Mesenchymal stem cell (in vitro differentiated cells and primary cell): ENCODE data around the gene CTU2.

Source experiments
- DNase-seq: peaks from one replicate; pipeline ENCODE4 v3.0.0-alpha.2; 2013
- H2AFZ ChIP-seq: one replicate; pipeline ENCODE4 v1.6.1; 2013; ENCODE audit warnings: low read depth, mild to moderate bottlenecking, control low read depth, inconsistent platforms, low read length, moderate library complexity
- H2AK5ac ChIP-seq: 2 replicates; pipeline ENCODE4 v1.6.1; 2013; ENCODE audit warnings: low read length, moderate library complexity, mild to moderate bottlenecking, inconsistent platforms; ENCODE audit not compliant: severe bottlenecking
- H2BK120ac ChIP-seq: one replicate; pipeline ENCODE4 v1.6.1; 2013; ENCODE audit warnings: low read depth, mild to moderate bottlenecking, inconsistent platforms, low read length, moderate library complexity
- H2BK12ac ChIP-seq, 2 experiments: one replicate each; pipeline ENCODE4 v1.6.1; 2013; ENCODE audit warnings: inconsistent platforms in 2 of 2, low read length in 2 of 2, mild to moderate bottlenecking in 2 of 2, moderate library complexity in 2 of 2, control low read depth in 1 of 2
- H2BK15ac ChIP-seq: one replicate; pipeline ENCODE4 v1.6.1; 2013; ENCODE audit warnings: mild to moderate bottlenecking, low read depth, inconsistent platforms; ENCODE audit not compliant: poor library complexity, severe bottlenecking
- H2BK5ac ChIP-seq: 2 replicates; pipeline ENCODE4 v1.6.1; 2013; ENCODE audit warnings: low read depth, mild to moderate bottlenecking, low read length, control low read depth, inconsistent platforms; ENCODE audit not compliant: poor library complexity, severe bottlenecking
- H3K14ac ChIP-seq, 2 experiments: one replicate each; pipeline ENCODE4 v1.6.1; 2013; ENCODE audit warnings: inconsistent platforms in 2 of 2, low read length in 2 of 2, control low read depth in 1 of 2, mild to moderate bottlenecking in 1 of 2, moderate library complexity in 1 of 2
- H3K18ac ChIP-seq, 2 experiments: one replicate each; pipeline ENCODE4 v1.6.1; 2013; ENCODE audit warnings: inconsistent platforms in 2 of 2, low read length in 2 of 2, control low read depth in 1 of 2, low read depth in 1 of 2, mild to moderate bottlenecking in 1 of 2
- H3K23ac ChIP-seq, 2 experiments: one replicate each; pipeline ENCODE4 v1.6.1; 2013; ENCODE audit warnings: inconsistent platforms in 2 of 2, low read length in 2 of 2, mild to moderate bottlenecking in 2 of 2, moderate library complexity in 2 of 2, control low read depth in 1 of 2
- H3K27ac ChIP-seq: 2 replicates; pipeline ENCODE4 v1.5.1; 2013; ENCODE audit warnings: mild to moderate bottlenecking, moderate library complexity, low read length, control low read depth, inconsistent platforms; ENCODE audit not compliant: poor library complexity, severe bottlenecking
- H3K27me3 ChIP-seq, 2 experiments: 2 replicates each; pipeline versions ENCODE4 v1.6.1 to v1.7.0; 2013; ENCODE audit warnings: low read length in 2 of 2, mild to moderate bottlenecking in 2 of 2, moderate library complexity in 2 of 2, control low read depth in 1 of 2, inconsistent platforms in 1 of 2; ENCODE audit not compliant: control insufficient read depth in 1 of 2, insufficient read depth in 1 of 2
- H3K36me3 ChIP-seq, 2 experiments: 2 replicates each; pipeline versions ENCODE4 v1.6.1 to v1.7.0; 2013; ENCODE audit warnings: low read length in 2 of 2, control low read depth in 1 of 2, inconsistent platforms in 1 of 2, low read depth in 1 of 2, mild to moderate bottlenecking in 1 of 2; ENCODE audit not compliant: insufficient read depth in 2 of 2, control insufficient read depth in 1 of 2
- H3K4ac ChIP-seq, 2 experiments: one replicate each; pipeline ENCODE4 v1.6.1; 2013; ENCODE audit warnings: inconsistent platforms in 2 of 2, low read length in 2 of 2, mild to moderate bottlenecking in 2 of 2, moderate library complexity in 2 of 2, control low read depth in 1 of 2, low read depth in 1 of 2
- H3K4me1 ChIP-seq: 2 replicates; pipeline ENCODE4 v1.6.1; 2013; ENCODE audit warnings: low read depth, low read length, control low read depth; ENCODE audit not compliant: control insufficient read depth, insufficient read depth
- H3K4me2 ChIP-seq: 2 replicates; pipeline ENCODE4 v1.6.1; 2013; ENCODE audit warnings: low read length, mild to moderate bottlenecking, inconsistent platforms; ENCODE audit not compliant: poor library complexity, severe bottlenecking
- H3K4me3 ChIP-seq, 2 experiments: 2 replicates each; pipeline versions ENCODE4 v1.5.1 to v1.7.0; 2013; ENCODE audit warnings: low read length in 2 of 2, mild to moderate bottlenecking in 2 of 2, control low read depth in 1 of 2, low read depth in 1 of 2; ENCODE audit not compliant: insufficient read depth in 1 of 2
- H3K79me1 ChIP-seq: replicated peaks from 2 replicates; pipeline ENCODE4 v1.6.1; 2013; ENCODE audit warnings: mild to moderate bottlenecking, control low read depth, low read length, inconsistent platforms; ENCODE audit not compliant: poor library complexity, severe bottlenecking
- H3K9ac ChIP-seq: 2 replicates; pipeline ENCODE4 v1.7.0; 2013; ENCODE audit warnings: mild to moderate bottlenecking, low read length, moderate library complexity
- H3K9me3 ChIP-seq: 2 replicates; pipeline ENCODE4 v1.7.0; 2013; ENCODE audit warnings: mild to moderate bottlenecking, low read length; ENCODE audit not compliant: control insufficient read depth
- H4K8ac ChIP-seq: one replicate; pipeline ENCODE4 v1.6.1; 2013; ENCODE audit warnings: inconsistent platforms, mild to moderate bottlenecking, low read length, moderate library complexity
- H4K91ac ChIP-seq: one replicate; pipeline ENCODE4 v1.6.1; 2013; ENCODE audit warnings: mild to moderate bottlenecking, low read length, inconsistent platforms
- WGBS: methylation state at CpG from one replicate; pipeline ENCODE4 v1.1.7; 2013; ENCODE audit warnings: mixed read lengths; 5-methylcytosine and 5-hydroxymethylcytosine counted together

CTU2 gene

DNA sequence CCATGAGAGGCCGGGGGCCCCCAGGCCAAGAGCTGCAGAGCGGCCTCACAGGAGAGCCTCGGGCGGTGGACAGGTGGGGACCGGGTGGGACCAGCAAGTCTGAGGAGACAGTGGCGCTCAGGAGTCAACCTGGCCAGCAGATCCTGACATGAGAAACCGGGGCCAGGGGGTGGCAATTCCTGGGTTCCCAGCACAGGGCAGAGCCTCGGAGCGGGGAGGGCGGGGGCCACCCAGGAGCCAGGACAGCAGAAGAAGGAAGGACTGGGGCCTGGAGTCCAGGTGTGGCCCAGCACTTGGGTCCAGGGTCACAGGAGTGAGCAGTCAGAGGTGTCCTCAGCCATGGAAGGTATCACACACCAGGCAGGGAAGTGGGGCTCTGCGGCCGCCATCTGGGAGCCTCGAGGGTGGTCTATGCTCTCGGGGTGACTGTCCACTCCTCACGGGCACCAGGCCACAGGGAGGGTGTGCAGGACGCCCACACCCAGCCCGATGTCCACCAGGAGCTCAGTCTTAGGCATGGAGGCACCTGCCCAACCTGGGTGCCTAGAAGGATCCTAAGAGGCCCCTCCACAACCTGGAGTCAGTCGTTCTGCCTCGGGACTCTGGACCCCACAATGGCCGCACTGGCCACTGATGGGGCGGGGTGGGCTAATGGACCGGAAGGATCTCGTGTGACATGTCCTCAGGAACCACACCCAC, 49.6 kb downstream of the CTU2 start:
- Histone ChIP-seq H3K4ac (no peak overlapping the region), H3K4me3 (no peak overlapping the region), H3K27ac (no peak overlapping the region), H2BK15ac (no peak overlapping the region), H3K18ac (no peak overlapping the region), H2BK12ac (no peak overlapping the region), H2BK120ac (no peak overlapping the region), H2BK5ac (no peak overlapping the region), H2AFZ (no peak overlapping the region), H4K91ac (peak overlapping the region; percentile 25), H3K4me2 (no peak overlapping the region), H3K9ac (no peak overlapping the region), H2AK5ac (no peak overlapping the region), H3K36me3 (peaks cover 5 to 40% of the 10 kb centered on the region in 2 experiments), H3K9me3 (no peaks in the 10 kb centered on the region), H3K79me1 (peaks cover 36% of the 10 kb centered on the region), H3K14ac (no peak overlapping the region), H4K8ac (no peak overlapping the region), H3K27me3 (no peaks in the 10 kb centered on the region), H3K4me1 (peaks cover 58% of the 10 kb centered on the region), H3K23ac (no peak overlapping the region)
- DNase-seq: no peak
- 98% methylated on average over 23 of the region's 23 CpGs for WGBS

DNA sequence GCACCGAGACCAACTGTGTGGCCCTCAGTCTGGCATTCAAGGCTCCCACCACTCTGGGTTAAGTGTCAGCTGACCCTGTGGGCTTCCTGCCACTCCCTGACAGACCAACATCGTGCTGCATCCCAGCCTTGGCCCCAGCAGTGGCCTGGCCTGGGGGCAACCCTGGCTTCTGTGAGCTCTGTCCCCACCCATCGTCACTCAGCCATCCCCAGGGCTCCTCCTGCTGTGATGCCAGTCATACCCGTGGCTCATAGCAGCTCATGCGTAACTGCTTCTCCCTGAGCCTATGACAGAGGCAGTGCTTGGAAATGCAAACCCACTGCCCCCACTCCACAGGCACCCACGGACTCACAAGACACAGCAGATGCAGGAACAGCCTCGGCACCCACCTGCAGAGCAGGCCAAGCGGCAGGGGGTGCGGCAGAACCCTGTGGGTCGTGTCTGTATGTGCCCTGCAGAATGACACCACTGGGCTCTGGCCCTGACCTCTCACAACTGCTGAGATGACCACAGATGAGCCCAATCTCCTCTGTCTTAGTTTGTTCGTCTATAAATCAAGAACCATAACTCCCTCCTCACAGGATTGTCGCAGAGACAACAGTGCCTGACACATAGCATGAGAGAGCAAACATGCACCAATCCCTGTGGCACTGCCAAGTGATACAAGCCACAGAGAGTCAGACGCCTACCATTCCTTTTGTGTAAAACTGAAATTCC, 52.1 kb downstream of the CTU2 start:
- Histone ChIP-seq H3K27ac (no peak overlapping the region), H3K23ac (no peak overlapping the region), H3K4me2 (no peak overlapping the region), H2BK12ac (peak overlapping the region in 1 of 2 experiments; percentile 4), H4K8ac (no peak overlapping the region), H3K9ac (no peak overlapping the region), H3K9me3 (no peaks in the 10 kb centered on the region), H2AFZ (no peak overlapping the region), H3K4me3 (no peak overlapping the region), H2BK120ac (no peak overlapping the region), H3K14ac (no peak overlapping the region), H3K27me3 (no peaks in the 10 kb centered on the region), H3K79me1 (peaks cover 42% of the 10 kb centered on the region), H2BK5ac (peak overlapping the region; percentile 20), H3K4ac (peak overlapping the region in 1 of 2 experiments; percentile 10), H3K4me1 (peaks cover 78% of the 10 kb centered on the region), H2AK5ac (no peak overlapping the region), H2BK15ac (no peak overlapping the region), H3K18ac (peak overlapping the region; percentile 2 to 23), H3K36me3 (peaks cover 4 to 38% of the 10 kb centered on the region in 2 experiments), H4K91ac (no peak overlapping the region)
- no peak for DNase-seq
- WGBS: 89% methylated on average over 13 of the region's 13 CpGs

- no peak overlapping the region for H3K14ac ChIP-seq
- no peak overlapping the region for H3K4me3 ChIP-seq
- WGBS: 83% methylated on average over 6 of the region's 6 CpGs
- peaks cover 8 to 40% of the 10 kb centered on the region in 2 experiments for H3K36me3 ChIP-seq
- peak overlapping the region in 1 of 2 experiments; percentile 19 for H3K23ac ChIP-seq
- no peak overlapping the region for H2AK5ac ChIP-seq
- peak overlapping the region; percentile 20 for H2BK5ac ChIP-seq
- no peak for DNase-seq
- H2AFZ ChIP-seq: no peak overlapping the region
- peak overlapping the region; percentile 21 to 23 for H3K18ac ChIP-seq
- no peak overlapping the region for H3K9ac ChIP-seq
- H3K4ac ChIP-seq: no peak overlapping the region
- no peaks in the 10 kb centered on the region for H3K27me3 ChIP-seq
- H3K4me2 ChIP-seq: no peak overlapping the region
- no peak overlapping the region for H2BK120ac ChIP-seq
- peaks cover 38% of the 10 kb centered on the region for H3K79me1 ChIP-seq
- H3K27ac ChIP-seq: no peak overlapping the region
- peak overlapping the region in 1 of 2 experiments; percentile 37 for H2BK12ac ChIP-seq
- H3K9me3 ChIP-seq: no peaks in the 10 kb centered on the region
- H2BK15ac ChIP-seq: peak overlapping the region; percentile 44
- peak overlapping the region; percentile 66 for H4K91ac ChIP-seq
- peak overlapping the region; percentile 83 for H4K8ac ChIP-seq
- H3K4me1 ChIP-seq: peaks cover 78% of the 10 kb centered on the region
Observed at GRCh38 chr16:88758944-88759244, 52.6 kb downstream of the CTU2 start.

DNA sequence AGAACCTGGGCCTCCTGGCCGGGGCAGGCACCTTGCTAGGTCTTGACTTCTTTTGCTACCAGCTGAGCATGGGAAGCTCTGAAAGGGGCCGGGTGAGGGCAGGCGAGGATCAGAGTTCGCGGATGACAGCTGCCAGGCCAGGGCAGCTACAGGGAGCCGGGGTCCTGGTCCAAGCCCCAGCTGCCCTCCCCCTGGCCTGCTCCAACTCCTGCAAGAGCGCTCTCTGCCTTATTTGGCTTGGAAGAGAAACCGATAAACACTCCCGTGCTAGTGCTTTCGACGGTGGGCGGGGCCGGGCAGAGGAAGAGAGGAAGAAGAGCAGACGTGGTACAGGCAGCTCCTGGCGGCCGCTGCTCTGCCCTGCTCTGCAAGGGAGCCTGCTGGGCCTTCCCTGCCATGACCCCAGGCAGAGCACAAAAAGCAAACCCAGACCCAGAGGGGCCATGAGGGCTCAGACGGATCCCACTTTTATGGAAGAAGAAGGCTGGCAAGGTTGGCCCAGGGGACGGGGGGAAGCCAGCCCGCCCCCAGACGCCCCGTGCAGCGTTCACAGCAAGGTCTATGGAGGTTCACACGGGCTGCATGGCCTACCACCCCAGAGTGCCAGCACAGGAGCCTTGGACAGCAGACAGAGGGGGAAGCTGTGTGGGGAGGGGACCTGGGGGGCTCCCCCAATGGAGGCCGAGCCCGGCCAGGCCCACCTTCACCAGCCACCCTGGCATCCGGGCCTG, 53.1 kb downstream of the CTU2 start:
- H3K14ac ChIP-seq: peak overlapping the region in 1 of 2 experiments; percentile 56
- H2BK12ac ChIP-seq: peak overlapping the region; percentile 19 to 65
- H4K91ac ChIP-seq: peak overlapping the region; percentile 84
- peak overlapping the region; percentile 65 to 71 for H3K18ac ChIP-seq
- peak overlapping the region; percentile 48 for H2BK15ac ChIP-seq
- no peak overlapping the region for H2BK5ac ChIP-seq
- peaks cover 38% of the 10 kb centered on the region for H3K79me1 ChIP-seq
- H2BK120ac ChIP-seq: no peak overlapping the region
- H2AK5ac ChIP-seq: no peak overlapping the region
- peak overlapping the region; percentile 88 for H4K8ac ChIP-seq
- DNase-seq: peak; percentile 81
- no peak overlapping the region for H3K9ac ChIP-seq
- no peak overlapping the region for H3K4me3 ChIP-seq
- H3K9me3 ChIP-seq: no peaks in the 10 kb centered on the region
- 56% methylated on average over 25 of the region's 26 CpGs for WGBS
- no peak overlapping the region for H3K27ac ChIP-seq
- H3K23ac ChIP-seq: peak overlapping the region in 1 of 2 experiments; percentile 19
- no peak overlapping the region for H3K4me2 ChIP-seq
- H3K27me3 ChIP-seq: no peaks in the 10 kb centered on the region
- peaks cover 75% of the 10 kb centered on the region for H3K4me1 ChIP-seq
- H2AFZ ChIP-seq: no peak overlapping the region
- peaks cover 8 to 45% of the 10 kb centered on the region in 2 experiments for H3K36me3 ChIP-seq
- peak overlapping the region; percentile 41 to 68 for H3K4ac ChIP-seq
